Dermis microvascular lymphatic vessel endothelial cell (primary cell): Measurements from ENCODE around the gene ADSS1. TPM values are rescaled to one million over a fixed set of nuclear protein-coding genes. Genes with fewer than 3 reads are reported as not detected.
"Not testable (repeated sequence)": the region's sequence is repeated elsewhere in the genome, so short reads cannot be mapped to it uniquely, and the experiment has no call there.

ENCODE experiments used
- DNase-seq, 2 donors: peaks; one replicate each; pipeline versions ENCODE4 v3.0.0 to v3.0.0-alpha.2; 2010; ENCODE audit warnings: low read depth in 2 of 2
- total RNA-seq: library from RNA; depleted of rRNA; stranded (reverse); fragments of >200 nt; gene quantifications from 2 replicates; pipeline ENCODE4 v1.2.1, GENCODE V29; 2014

The ADSS1 gene
- total RNA-seq, 1 donor from 2014 or later: 0.77 TPM

GRCh38 chr14:104747876-104748275 is 23.8 kb downstream of the ADSS1 start:
- no peak for DNase-seq

GRCh38 chr14:104749111-104749649 is 25.2 kb downstream of the ADSS1 start:
- no peak for DNase-seq

- no peak for DNase-seq
These were observed 26.2 kb downstream of the ADSS1 start for GRCh38 chr14:104750056-104750752.

GRCh38 chr14:104750753-104751057 is 26.7 kb downstream of the ADSS1 start:
- not testable (repeated sequence) for DNase-seq

GRCh38 chr14:104751539-104752422 is 27.8 kb downstream of the ADSS1 start:
- DNase-seq: no peak

- no peak for DNase-seq
These were observed 28.4 kb downstream of the ADSS1 start for GRCh38 chr14:104752423-104752734.

GRCh38 chr14:104752735-104753527 is 28.9 kb downstream of the ADSS1 start, which contains the start of gene SIVA1:
TSS of gene SIVA1 (plus strand) at chr14:104753147. CDS start at chr14:104753202, 55 bp downstream.
- DNase-seq: peak; percentile 99 to 100

GRCh38 chr14:104753528-104754212 is 29.6 kb downstream of the ADSS1 start:
- DNase-seq: peak in 1 of 2 donors; percentile 28

- no peak for DNase-seq
These were observed 30.3 kb downstream of the ADSS1 start for GRCh38 chr14:104754213-104754851.

- no peak for DNase-seq
These were observed 31.6 kb downstream of the ADSS1 start for GRCh38 chr14:104755621-104756020.

- DNase-seq: no peak
These were observed 32.6 kb downstream of the ADSS1 start for GRCh38 chr14:104756477-104757237.

- DNase-seq: no peak
These were observed 33.2 kb downstream of the ADSS1 start for GRCh38 chr14:104757238-104757585.

GRCh38 chr14:104757681-104758392 is 33.8 kb downstream of the ADSS1 start:
- DNase-seq: no peak

- no peak for DNase-seq
These were observed 35.2 kb downstream of the ADSS1 start for GRCh38 chr14:104758981-104759969.

- DNase-seq: no peak
These were observed 41.5 kb downstream of the ADSS1 start for GRCh38 chr14:104765517-104765916.

GRCh38 chr14:104766256-104766862 is 42.3 kb downstream of the ADSS1 start:
- no peak for DNase-seq

GRCh38 chr14:104766863-104767633 is 43.0 kb downstream of the ADSS1 start:
- no peak for DNase-seq
